GM03348 (cell line): Measurements from ENCODE around the gene DUOX2.

Experiments
- DNase-seq: peaks from one replicate; pipeline ENCODE4 v3.0.0; 2012; ENCODE audit warnings: low spot score

Gene DUOX2

GRCh38 chr15:45114076-45114750 lies at the start of gene DUOX2, which contains the start of gene DUOXA2:
Gene DUOX2, minus strand, starts transcription at chr15:45114172. Its CDS starts 761 bp downstream, at chr15:45113411.
Gene DUOXA2, plus strand, starts transcription at chr15:45114326. Its CDS starts 280 bp downstream, at chr15:45114606.
- peak; percentile 35 for DNase-seq

- DNase-seq, result no peak
Measured at GRCh38 chr15:45163508-45163856, 49.5 kb upstream of the DUOX2 start.

GRCh38 chr15:45162771-45163507 lies 49.0 kb upstream of the DUOX2 start:
- peak; percentile 93 for DNase-seq

- DNase-seq, result no peak
Measured at GRCh38 chr15:45161666-45162065, 47.7 kb upstream of the DUOX2 start.

- peak; percentile 84 for DNase-seq
Measured at GRCh38 chr15:45157974-45158373, 44.0 kb upstream of the DUOX2 start.

- DNase-seq, result peak; percentile 83
Measured at GRCh38 chr15:45156744-45157455, 42.9 kb upstream of the DUOX2 start.

GRCh38 chr15:45155739-45156138 lies 41.8 kb upstream of the DUOX2 start:
- DNase-seq, result no peak

GRCh38 chr15:45151998-45152828 lies 38.2 kb upstream of the DUOX2 start:
- no peak for DNase-seq

GRCh38 chr15:45150997-45151396 lies 37.0 kb upstream of the DUOX2 start:
- DNase-seq, result no peak

- DNase-seq, result no peak
Measured at GRCh38 chr15:45150481-45150880, 36.5 kb upstream of the DUOX2 start.

GRCh38 chr15:45149060-45149459 lies 35.1 kb upstream of the DUOX2 start:
- no peak for DNase-seq

GRCh38 chr15:45148076-45149059 lies 34.4 kb upstream of the DUOX2 start:
- DNase-seq, result no peak

GRCh38 chr15:45147606-45148005 lies 33.6 kb upstream of the DUOX2 start:
- no peak for DNase-seq

GRCh38 chr15:45146405-45146804 lies 32.4 kb upstream of the DUOX2 start:
- no peak for DNase-seq

- no peak for DNase-seq
Measured at GRCh38 chr15:45144775-45145174, 30.8 kb upstream of the DUOX2 start.

- no peak for DNase-seq
Measured at GRCh38 chr15:45143946-45144345, 30.0 kb upstream of the DUOX2 start.

- DNase-seq, result no peak
Measured at GRCh38 chr15:45143056-45143455, 29.1 kb upstream of the DUOX2 start.

GRCh38 chr15:45141386-45141785 lies 27.4 kb upstream of the DUOX2 start:
- DNase-seq, result no peak

- DNase-seq, result no peak
Measured at GRCh38 chr15:45140557-45141250, 26.7 kb upstream of the DUOX2 start.

GRCh38 chr15:45139770-45140169 lies 25.8 kb upstream of the DUOX2 start:
- DNase-seq, result no peak
